HepG2 (cell line): Measurements from ENCODE around the gene C2. TPM values are rescaled to one million over a fixed set of nuclear protein-coding genes. Genes with fewer than 3 reads are reported as not detected.

Source experiments
- ARID2 ChIP-seq: sonication (generic); formaldehyde crosslinking; IDR thresholded peaks from 2 replicates; pipeline ENCODE4 v1.8.1; 2022; ENCODE audit warnings: mild to moderate bottlenecking, missing genetic modification reagents, borderline replicate concordance
- DBP ChIP-seq: sonication (generic); formaldehyde crosslinking; IDR thresholded peaks from 2 replicates; pipeline ENCODE4 v1.4.0; 2020; ENCODE audit warnings: missing genetic modification reagents; ENCODE audit errors: not compliant biosample characterization
- DDIT3 ChIP-seq: sonication (generic); formaldehyde crosslinking; IDR thresholded peaks from 2 replicates; pipeline ENCODE4 v1.4.0; 2020; ENCODE audit warnings: mild to moderate bottlenecking, missing genetic modification reagents
- EP300 ChIP-seq, 3 experiments: sonication (generic) in 1 of 3; formaldehyde crosslinking in 1 of 3; IDR thresholded peaks; 2 replicates each; pipeline versions ENCODE4 v1.5.1 to v1.6.1; 2011 to 2020; ENCODE audit warnings: low read depth in 2 of 3, low read length in 2 of 3, borderline replicate concordance in 1 of 3, improper control_type of control experiment in 1 of 3, mild to moderate bottlenecking in 1 of 3, missing genetic modification reagents in 1 of 3, moderate library complexity in 1 of 3
- HHEX ChIP-seq: IDR thresholded peaks from 2 replicates; pipeline ENCODE4 v1.6.1; 2016; ENCODE audit warnings: control low read depth
- KDM1A ChIP-seq: IDR thresholded peaks from 2 replicates; pipeline ENCODE4 v1.6.1; 2016; ENCODE audit warnings: missing compliant biosample characterization
- NFE2 ChIP-seq: sonication (generic); formaldehyde crosslinking; IDR thresholded peaks from 2 replicates; pipeline ENCODE4 v1.4.0; 2020; ENCODE audit warnings: missing genetic modification reagents
- PCBP1 ChIP-seq: fragments of 200-400 bp; formaldehyde crosslinking; IDR thresholded peaks from 2 replicates; pipeline ENCODE4 v1.6.1; 2017; ENCODE audit warnings: mild to moderate bottlenecking, low read depth, low read length, borderline replicate concordance
- PPARG ChIP-seq: conservative IDR thresholded peaks from 2 replicates; pipeline ENCODE4 v1.6.1; 2016; ENCODE audit warnings: missing biosample characterization, missing genetic modification reagents
- STAT5B ChIP-seq: sonication (generic); formaldehyde crosslinking; IDR thresholded peaks from 2 replicates; pipeline ENCODE4 v1.4.0; 2020; ENCODE audit warnings: missing genetic modification reagents
- U2AF2 ChIP-seq: fragments of 200-400 bp; formaldehyde crosslinking; IDR thresholded peaks from 2 replicates; pipeline ENCODE4 v1.6.1; 2017; ENCODE audit warnings: low read depth, mild to moderate bottlenecking, low read length
- ZFX ChIP-seq: sonication (generic); formaldehyde crosslinking; IDR thresholded peaks from 2 replicates; pipeline ENCODE4 v1.4.0; 2020; ENCODE audit warnings: mild to moderate bottlenecking, low read depth, missing genetic modification reagents, moderate library complexity
- ZMYM4 ChIP-seq: sonication (generic); formaldehyde crosslinking; IDR thresholded peaks from 2 replicates; pipeline ENCODE4 v1.8.1; 2023; ENCODE audit warnings: mild to moderate bottlenecking, missing genetic modification reagents
- ZNF256 ChIP-seq: sonication (generic); formaldehyde crosslinking; conservative IDR thresholded peaks from 2 replicates; pipeline ENCODE4 v1.4.0; 2020; ENCODE audit warnings: missing genetic modification reagents
- ZNF441 ChIP-seq: sonication (generic); formaldehyde crosslinking; IDR thresholded peaks from 2 replicates; pipeline ENCODE4 v1.7.0; 2021; ENCODE audit warnings: missing genetic modification reagents, borderline replicate concordance
- ZNF468 ChIP-seq: sonication (generic); formaldehyde crosslinking; IDR thresholded peaks from 2 replicates; pipeline ENCODE4 v1.8.0; 2022; ENCODE audit warnings: mild to moderate bottlenecking, moderate library complexity, missing genetic modification reagents
- polyA plus RNA-seq, 8 experiments: library from polyadenylated mRNA; depleted of rRNA in 3 of 8; stranded (reverse) in 7 of 8; unstranded in 1 of 8; fragments of >200 nt; fragmentation: Illumina TruSeq in 4 of 8; extraction: Trizol in 4 of 8; gene quantifications; 2 replicates each; pipeline versions ENCODE4 v1.2.1 to v1.2.3, GENCODE V29; 2011 to 2016; ENCODE audit warnings: low read depth in 4 of 8, missing spikeins in 1 of 8, mixed read lengths in 1 of 8; ENCODE audit not compliant: insufficient read depth in 1 of 8
- total RNA-seq, 5 experiments: library from RNA; depleted of rRNA; stranded (reverse); fragments of >200 nt; fragmentation: Illumina TruSeq; extraction: Trizol; gene quantifications; 2 replicates each; pipeline ENCODE4 v1.2.3, GENCODE V29; 2016; ENCODE audit warnings: low read depth in 1 of 5
- TF ChIP-seq, protein P1 (sequence below): sonication (generic); formaldehyde crosslinking; IDR thresholded peaks from 2 replicates; pipeline ENCODE4 v1.5.1; 2020; ENCODE audit warnings: missing genetic modification reagents, mild to moderate bottlenecking, borderline replicate concordance
- TF ChIP-seq, protein P2 (sequence below): sonication (generic); formaldehyde crosslinking; IDR thresholded peaks from 2 replicates; pipeline ENCODE4 v1.5.0; 2020; ENCODE audit warnings: missing genetic modification reagents, mild to moderate bottlenecking, borderline replicate concordance
- TF ChIP-seq, protein P3 (sequence below), 2 experiments: fragments of 450-650 bp in 1 of 2; sonication (generic) in 1 of 2; formaldehyde crosslinking; IDR thresholded peaks; 2 replicates each; pipeline versions ENCODE4 v1.5.0 to v1.8.0; 2020 to 2022; ENCODE audit warnings: mild to moderate bottlenecking in 1 of 2, missing genetic modification reagents in 1 of 2
- TF ChIP-seq, protein P4 (sequence below): sonication (generic); formaldehyde crosslinking; IDR thresholded peaks from 2 replicates; pipeline ENCODE4 v1.4.0; 2020; ENCODE audit warnings: low read depth, mild to moderate bottlenecking, missing genetic modification reagents

Gene C2
- total and polyA plus RNA-seq, 2 of the 13 experiments (the other 11 are each of a cell fraction or from before 2014, with no cell fraction given), result 165 to 307 TPM

DNA sequence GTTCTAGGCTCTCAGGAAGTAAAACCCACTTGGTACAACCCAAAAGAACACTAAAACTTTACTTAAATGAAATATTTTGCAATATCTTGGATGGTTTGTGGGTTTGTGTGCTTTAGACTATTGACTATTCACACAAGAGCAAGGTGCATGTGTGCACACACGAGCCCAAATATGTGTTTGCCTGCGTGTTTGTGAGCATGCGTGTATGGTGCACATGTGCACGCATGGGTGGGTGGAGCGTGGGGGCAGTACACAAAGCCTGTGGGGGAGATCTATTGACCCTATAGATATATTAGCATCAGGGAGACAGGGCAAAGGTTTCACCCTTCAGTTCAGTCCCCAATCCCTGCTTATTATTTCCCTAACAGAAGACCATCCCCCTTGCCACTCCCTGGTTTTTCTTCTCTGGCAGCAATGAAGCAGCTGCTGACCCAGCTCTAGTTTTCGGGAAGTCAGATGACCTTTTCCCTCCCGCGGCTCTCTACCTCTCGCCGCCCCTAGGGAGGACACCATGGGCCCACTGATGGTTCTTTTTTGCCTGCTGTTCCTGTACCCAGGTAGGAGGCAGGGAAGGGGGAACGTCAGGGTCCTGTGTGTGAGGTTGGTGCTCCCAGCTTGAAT is at the start of gene C2 (continued):
- TF ChIP-seq, protein P1, sequence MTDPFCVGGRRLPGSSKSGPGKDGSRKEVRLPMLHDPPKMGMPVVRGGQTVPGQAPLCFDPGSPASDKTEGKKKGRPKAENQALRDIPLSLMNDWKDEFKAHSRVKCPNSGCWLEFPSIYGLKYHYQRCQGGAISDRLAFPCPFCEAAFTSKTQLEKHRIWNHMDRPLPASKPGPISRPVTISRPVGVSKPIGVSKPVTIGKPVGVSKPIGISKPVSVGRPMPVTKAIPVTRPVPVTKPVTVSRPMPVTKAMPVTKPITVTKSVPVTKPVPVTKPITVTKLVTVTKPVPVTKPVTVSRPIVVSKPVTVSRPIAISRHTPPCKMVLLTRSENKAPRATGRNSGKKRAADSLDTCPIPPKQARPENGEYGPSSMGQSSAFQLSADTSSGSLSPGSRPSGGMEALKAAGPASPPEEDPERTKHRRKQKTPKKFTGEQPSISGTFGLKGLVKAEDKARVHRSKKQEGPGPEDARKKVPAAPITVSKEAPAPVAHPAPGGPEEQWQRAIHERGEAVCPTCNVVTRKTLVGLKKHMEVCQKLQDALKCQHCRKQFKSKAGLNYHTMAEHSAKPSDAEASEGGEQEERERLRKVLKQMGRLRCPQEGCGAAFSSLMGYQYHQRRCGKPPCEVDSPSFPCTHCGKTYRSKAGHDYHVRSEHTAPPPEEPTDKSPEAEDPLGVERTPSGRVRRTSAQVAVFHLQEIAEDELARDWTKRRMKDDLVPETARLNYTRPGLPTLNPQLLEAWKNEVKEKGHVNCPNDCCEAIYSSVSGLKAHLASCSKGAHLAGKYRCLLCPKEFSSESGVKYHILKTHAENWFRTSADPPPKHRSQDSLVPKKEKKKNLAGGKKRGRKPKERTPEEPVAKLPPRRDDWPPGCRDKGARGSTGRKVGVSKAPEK (CRISPR knock-in tag), result peak; percentile 75; the same call in 1 of the 2 replicates
- TF ChIP-seq ZNF256 (CRISPR knock-in tag) (no peak; the same call in 1 of the 2 replicates), PCBP1 (no peak), ZNF441 (CRISPR knock-in tag) (0 out of 2 replicates have a peak, but pooled peaks have one; percentile 8), STAT5B (CRISPR knock-in tag) (no peak), ARID2 (CRISPR knock-in tag) (peak; percentile 92; the same call in 1 of the 2 replicates), ZNF468 (CRISPR knock-in tag) (no peak), ZFX (CRISPR knock-in tag) (peak; percentile 40; the same call in 1 of the 2 replicates), HHEX (CRISPR knock-in tag) (peak; percentile 92), DDIT3 (CRISPR knock-in tag) (no peak), U2AF2 (no peak), EP300 (IDR thresholded peaks at IDR 0.05; ENCODE audit: low read depth in 2 of 2, low read length in 2 of 2) (peak; percentile 91 to 95), EP300 (CRISPR knock-in tag; IDR thresholded peaks at IDR 0.05; ENCODE audit: borderline replicate concordance) (peak; percentile 90), KDM1A (CRISPR knock-in tag) (peak; percentile 92), NFE2 (CRISPR knock-in tag) (no peak), PPARG (CRISPR knock-in tag) (peak; percentile 86), DBP (no peak), ZMYM4 (CRISPR knock-in tag) (peak; percentile 68)
- TF ChIP-seq, protein P2, sequence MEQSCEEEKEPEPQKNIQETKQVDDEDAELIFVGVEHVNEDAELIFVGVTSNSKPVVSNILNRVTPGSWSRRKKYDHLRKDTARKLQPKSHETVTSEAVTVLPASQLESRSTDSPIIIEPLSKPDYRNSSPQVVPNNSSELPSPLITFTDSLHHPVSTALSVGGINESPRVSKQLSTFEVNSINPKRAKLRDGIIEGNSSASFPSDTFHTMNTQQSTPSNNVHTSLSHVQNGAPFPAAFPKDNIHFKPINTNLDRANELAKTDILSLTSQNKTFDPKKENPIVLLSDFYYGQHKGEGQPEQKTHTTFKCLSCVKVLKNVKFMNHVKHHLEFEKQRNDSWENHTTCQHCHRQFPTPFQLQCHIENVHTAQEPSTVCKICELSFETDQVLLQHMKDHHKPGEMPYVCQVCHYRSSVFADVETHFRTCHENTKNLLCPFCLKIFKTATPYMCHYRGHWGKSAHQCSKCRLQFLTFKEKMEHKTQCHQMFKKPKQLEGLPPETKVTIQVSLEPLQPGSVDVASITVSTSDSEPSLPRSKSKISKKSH (CRISPR knock-in tag), result no peak
- TF ChIP-seq, protein P3, sequence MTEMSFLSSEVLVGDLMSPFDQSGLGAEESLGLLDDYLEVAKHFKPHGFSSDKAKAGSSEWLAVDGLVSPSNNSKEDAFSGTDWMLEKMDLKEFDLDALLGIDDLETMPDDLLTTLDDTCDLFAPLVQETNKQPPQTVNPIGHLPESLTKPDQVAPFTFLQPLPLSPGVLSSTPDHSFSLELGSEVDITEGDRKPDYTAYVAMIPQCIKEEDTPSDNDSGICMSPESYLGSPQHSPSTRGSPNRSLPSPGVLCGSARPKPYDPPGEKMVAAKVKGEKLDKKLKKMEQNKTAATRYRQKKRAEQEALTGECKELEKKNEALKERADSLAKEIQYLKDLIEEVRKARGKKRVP (CRISPR knock-in tag; IDR thresholded peaks at IDR 0.05), result peak in 1 of 2 experiments; percentile 86; a peak in 2 of 4 replicates
- TF ChIP-seq, protein P4, sequence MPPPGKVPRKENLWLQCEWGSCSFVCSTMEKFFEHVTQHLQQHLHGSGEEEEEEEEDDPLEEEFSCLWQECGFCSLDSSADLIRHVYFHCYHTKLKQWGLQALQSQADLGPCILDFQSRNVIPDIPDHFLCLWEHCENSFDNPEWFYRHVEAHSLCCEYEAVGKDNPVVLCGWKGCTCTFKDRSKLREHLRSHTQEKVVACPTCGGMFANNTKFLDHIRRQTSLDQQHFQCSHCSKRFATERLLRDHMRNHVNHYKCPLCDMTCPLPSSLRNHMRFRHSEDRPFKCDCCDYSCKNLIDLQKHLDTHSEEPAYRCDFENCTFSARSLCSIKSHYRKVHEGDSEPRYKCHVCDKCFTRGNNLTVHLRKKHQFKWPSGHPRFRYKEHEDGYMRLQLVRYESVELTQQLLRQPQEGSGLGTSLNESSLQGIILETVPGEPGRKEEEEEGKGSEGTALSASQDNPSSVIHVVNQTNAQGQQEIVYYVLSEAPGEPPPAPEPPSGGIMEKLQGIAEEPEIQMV (CRISPR knock-in tag), result 0 out of 2 replicates have a peak, but pooled peaks have one; percentile 25
